GM12878 (cell line): ENCODE data around the gene UACA. TPM values are rescaled to one million over a fixed set of nuclear protein-coding genes. Genes with fewer than 3 reads are reported as not detected.

Experiments used
- ATAC-seq: fragments of 200-7000 bp; cut with Tn5 transposase; 3 replicates; pipeline ENCODE4 v1.9.1; 2020; ENCODE audit warnings: mild to moderate bottlenecking, moderate library complexity
- BruUV-seq: library from RNA; stranded (reverse); fragments of 400-500 nt; replicated peaks from 2 replicates; lab custom pipeline; 2021; lab: Mats Ljungman, UMichigan
- CTCF ChIA-PET: fragments of 300-600 bp; sonication (Branson Sonifier 250); formaldehyde crosslinking; extraction: SDS; loops from one replicate; lab custom pipeline; 2021; ENCODE audit warnings: inconsistent platforms; lab: Yijun Ruan, JAX
- POLR2A ChIA-PET: fragments of 350-600 bp; formaldehyde crosslinking; extraction: SDS; loops from one replicate; lab custom pipeline; 2021; ENCODE audit warnings: inconsistent platforms; lab: Charles Lee
- RAD21 ChIA-PET: fragments of 300-600 bp; sonication (Branson Sonifier 250); formaldehyde crosslinking; loops from one replicate; lab custom pipeline; 2023; ENCODE audit warnings: antibody characterized with exemption; ENCODE audit not compliant: unreplicated experiment; lab: Charles Lee
- SMC1A ChIA-PET: fragments of 300-600 bp; sonication (Branson Sonifier 250); formaldehyde crosslinking; loops from one replicate; lab custom pipeline; 2023; ENCODE audit not compliant: unreplicated experiment, uncharacterized antibody; lab: Charles Lee
- DNase-seq: peaks from one replicate; pipeline ENCODE4 v3.0.0-alpha.2; 2011; ENCODE audit warnings: low read depth, low spot score
- FAIRE-seq: peaks from 3 replicates; lab custom pipeline; 2011; peaks lifted over from hg19 to GRCh38; lab: Jason Lieb, UNC
- H2AFZ ChIP-seq: 2 replicates; pipeline ENCODE4 v1.6.0; 2011; ENCODE audit warnings: low read depth, low read length, control low read depth; ENCODE audit not compliant: control insufficient read depth
- H3K27ac ChIP-seq: 2 replicates; pipeline ENCODE4 v1.5.1; 2011; ENCODE audit warnings: control low read depth; ENCODE audit not compliant: control insufficient read depth, insufficient read depth
- H3K27me3 ChIP-seq, 2 experiments: replicated peaks in 1 of 2; 2 replicates each; pipeline versions ENCODE4 v1.6.0 to v1.6.1; 2011; ENCODE audit warnings: low read length in 1 of 2; ENCODE audit not compliant: control insufficient read depth in 2 of 2, insufficient read depth in 2 of 2
- H3K36me3 ChIP-seq, 2 experiments: 2 replicates each; pipeline ENCODE4 v1.5.1; 2011; ENCODE audit warnings: low read length in 1 of 2; ENCODE audit not compliant: control insufficient read depth in 2 of 2, insufficient read depth in 2 of 2
- H3K4me1 ChIP-seq: 2 replicates; pipeline ENCODE4 v1.6.1; 2011; ENCODE audit warnings: mild to moderate bottlenecking, low read length, moderate library complexity, mixed read lengths; ENCODE audit not compliant: control insufficient read depth, insufficient read depth
- H3K4me2 ChIP-seq: 2 replicates; pipeline ENCODE4 v1.6.0; 2011; ENCODE audit warnings: control low read depth; ENCODE audit not compliant: control insufficient read depth, insufficient read depth
- H3K4me3 ChIP-seq: fragments of 200-600 bp; sonication (generic); 2 replicates; pipeline ENCODE4 v1.5.1; 2016
- H3K79me2 ChIP-seq: 2 replicates; pipeline ENCODE4 v1.6.0; 2011; ENCODE audit warnings: low read length; ENCODE audit not compliant: control insufficient read depth, insufficient read depth
- H3K9ac ChIP-seq: 2 replicates; pipeline ENCODE4 v1.8.0; 2011; ENCODE audit warnings: low read length, control low read depth, mixed read lengths; ENCODE audit not compliant: control insufficient read depth, insufficient read depth
- H3K9me3 ChIP-seq: replicated peaks from 3 replicates; pipeline ENCODE4 v1.5.1; 2011; ENCODE audit warnings: mild to moderate bottlenecking, low read length; ENCODE audit not compliant: control insufficient read depth, insufficient read depth
- H4K20me1 ChIP-seq: 2 replicates; pipeline ENCODE4 v1.6.0; 2011; ENCODE audit not compliant: control insufficient read depth, insufficient read depth
- CHD1 ChIP-seq: IDR thresholded peaks from 2 replicates; pipeline ENCODE4 v1.6.1; 2012; ENCODE audit warnings: low read depth, low read length, improper control_type of control experiment
- HDAC6 ChIP-seq: fragments of 200-600 bp; sonication (generic); IDR thresholded peaks from one replicate; pipeline ENCODE4 v1.8.0; 2017; ENCODE audit warnings: antibody characterized with exemption; ENCODE audit not compliant: unreplicated experiment
- NFIC ChIP-seq: IDR thresholded peaks from 2 replicates; pipeline ENCODE4 v1.6.1; 2012; ENCODE audit warnings: low read depth, mild to moderate bottlenecking, inconsistent platforms, low read length, moderate library complexity
- PML ChIP-seq: IDR thresholded peaks from 2 replicates; pipeline ENCODE4 v1.6.1; 2012; ENCODE audit warnings: low read length, inconsistent platforms
- SMAD1 ChIP-seq: fragments of 450-650 bp; IDR thresholded peaks from 2 replicates; pipeline ENCODE4 v1.6.1; 2018; ENCODE audit warnings: mild to moderate bottlenecking, low read depth; ENCODE audit not compliant: partially characterized antibody
- SREBF2 ChIP-seq: IDR thresholded peaks from 2 replicates; pipeline ENCODE4 v1.6.1; 2012; ENCODE audit warnings: mild to moderate bottlenecking, low read length
- STAT3 ChIP-seq: IDR thresholded peaks from 2 replicates; pipeline ENCODE4 v1.6.1; 2011; ENCODE audit warnings: low read depth, low read length, improper control_type of control experiment
- TAF1 ChIP-seq: IDR thresholded peaks from 2 replicates; pipeline ENCODE4 v1.6.1; 2011; ENCODE audit warnings: mild to moderate bottlenecking, low read depth, low read length, borderline replicate concordance
- ZNF274 ChIP-seq: IDR thresholded peaks from one replicate; pipeline ENCODE4 v1.8.0; 2011; ENCODE audit not compliant: insufficient read length, insufficient read depth
- ZZZ3 ChIP-seq: IDR thresholded peaks from 2 replicates; pipeline ENCODE4 v1.6.1; 2011; ENCODE audit warnings: low read depth; ENCODE audit not compliant: control insufficient read depth, insufficient read length
- in situ Hi-C: fragments of 300-500 bp; cut with MboI; formaldehyde crosslinking; loops from 9 replicates; pipeline ENCODE4 v1.14.3; 2018; ENCODE audit warnings: mixed read lengths
- intact Hi-C: fragments of 100-400 bp; cut with micrococcal nuclease; formaldehyde crosslinking; loops from one replicate; pipeline ENCODE4 v1.14.2; 2022; ENCODE audit not compliant: unreplicated experiment
- polyA plus RNA-seq, 11 experiments: library from polyadenylated mRNA; depleted of rRNA in 4 of 11; unstranded in 6 of 11; stranded (reverse) in 5 of 11; fragments of >200 nt; fragmentation: Nextera tagmentation in 4 of 11; fragmentation: Illumina TruSeq in 1 of 11; extraction: Ambion mirVana in 4 of 11; extraction: Trizol in 1 of 11; gene quantifications; 1 replicate in 1 of 11; 2 replicates in 10 of 11; pipeline versions ENCODE4 v1.2.1 to v1.2.3, GENCODE V29; 2011 to 2016; ENCODE audit warnings: inconsistent platforms in 2 of 11, missing spikeins in 2 of 11, low read depth in 1 of 11
- total RNA-seq, 4 experiments: library from RNA; depleted of rRNA in 3 of 4; stranded (reverse); fragments of >200 nt in 3 of 4; fragmentation: Illumina TruSeq in 1 of 4; extraction: Trizol in 1 of 4; gene quantifications; 2 replicates each; pipeline versions ENCODE4 v1.2.1 to v1.2.3, GENCODE V29; 2013 to 2021
- TF ChIP-seq, protein P1 (sequence below): fragments of 450-650 bp; formaldehyde crosslinking; IDR thresholded peaks from 2 replicates; pipeline ENCODE4 v1.5.0; 2022; ENCODE audit warnings: mild to moderate bottlenecking, missing genetic modification characterization

UACA gene
- total and polyA plus RNA-seq, 10 of the 15 experiments (the other 5 are each of a cell fraction or from before 2014, with no cell fraction given), result 0.30 to 4.0 (median 2.0) TPM

DNA sequence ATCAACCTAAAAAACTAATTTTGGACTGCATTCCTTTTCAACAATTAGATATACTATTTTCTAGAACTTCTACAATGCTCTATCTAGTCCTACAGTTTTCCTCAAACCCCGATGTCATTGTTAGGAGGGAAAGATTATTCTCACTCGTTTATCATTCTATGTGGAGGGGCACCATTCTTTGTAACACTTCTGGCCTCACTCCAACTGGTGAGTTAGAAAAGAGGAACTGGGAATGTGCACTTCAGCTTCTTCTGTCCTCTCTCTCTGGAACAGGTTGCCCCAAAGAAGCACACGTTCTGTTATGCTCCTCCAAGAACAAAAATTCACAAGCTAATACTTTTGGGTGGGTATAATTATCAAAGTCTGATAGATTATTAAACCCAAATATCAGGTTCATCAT is 137.9 kb downstream of the UACA start (continued):
- TF ChIP-seq CHD1 (no peak), ZZZ3 (no peak), SREBF2 (no peak), ZNF274 (no peak), SMAD1 (peak; percentile 28), PML (no peak), HDAC6 (no peak), STAT3 (no peak)
- TF ChIP-seq, protein P1, sequence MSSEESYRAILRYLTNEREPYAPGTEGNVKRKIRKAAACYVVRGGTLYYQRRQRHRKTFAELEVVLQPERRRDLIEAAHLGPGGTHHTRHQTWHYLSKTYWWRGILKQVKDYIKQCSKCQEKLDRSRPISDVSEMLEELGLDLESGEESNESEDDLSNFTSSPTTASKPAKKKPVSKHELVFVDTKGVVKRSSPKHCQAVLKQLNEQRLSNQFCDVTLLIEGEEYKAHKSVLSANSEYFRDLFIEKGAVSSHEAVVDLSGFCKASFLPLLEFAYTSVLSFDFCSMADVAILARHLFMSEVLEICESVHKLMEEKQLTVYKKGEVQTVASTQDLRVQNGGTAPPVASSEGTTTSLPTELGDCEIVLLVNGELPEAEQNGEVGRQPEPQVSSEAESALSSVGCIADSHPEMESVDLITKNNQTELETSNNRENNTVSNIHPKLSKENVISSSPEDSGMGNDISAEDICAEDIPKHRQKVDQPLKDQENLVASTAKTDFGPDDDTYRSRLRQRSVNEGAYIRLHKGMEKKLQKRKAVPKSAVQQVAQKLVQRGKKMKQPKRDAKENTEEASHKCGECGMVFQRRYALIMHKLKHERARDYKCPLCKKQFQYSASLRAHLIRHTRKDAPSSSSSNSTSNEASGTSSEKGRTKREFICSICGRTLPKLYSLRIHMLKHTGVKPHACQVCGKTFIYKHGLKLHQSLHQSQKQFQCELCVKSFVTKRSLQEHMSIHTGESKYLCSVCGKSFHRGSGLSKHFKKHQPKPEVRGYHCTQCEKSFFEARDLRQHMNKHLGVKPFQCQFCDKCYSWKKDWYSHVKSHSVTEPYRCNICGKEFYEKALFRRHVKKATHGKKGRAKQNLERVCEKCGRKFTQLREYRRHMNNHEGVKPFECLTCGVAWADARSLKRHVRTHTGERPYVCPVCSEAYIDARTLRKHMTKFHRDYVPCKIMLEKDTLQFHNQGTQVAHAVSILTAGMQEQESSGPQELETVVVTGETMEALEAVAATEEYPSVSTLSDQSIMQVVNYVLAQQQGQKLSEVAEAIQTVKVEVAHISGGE (CRISPR knock-in tag), result peak; percentile 79

- BruUV-seq, result no TSS peak
These were observed 138.3 kb downstream of the UACA start for GRCh38 chr15:70625011-70625410.

More at GRCh38 chr15:70625011-70625410, 138.3 kb downstream of the UACA start:
- Histone ChIP-seq H3K27me3 (peaks cover 0 to 1% of the 10 kb centered on the region in 2 experiments; a peak in 1 of 4 replicates), H4K20me1 (no peaks in the 10 kb centered on the region), H3K9ac (no peak overlapping the region), H3K36me3 (no peaks in the 10 kb centered on the region), H3K9me3 (no peaks in the 10 kb centered on the region), H3K4me2 (no peak overlapping the region), H3K27ac (no peak overlapping the region), H3K4me1 (no peaks in the 10 kb centered on the region), H3K4me3 (no peak overlapping the region), H2AFZ (no peak overlapping the region), H3K79me2 (no peaks in the 10 kb centered on the region)
- FAIRE-seq, result no peak
- no peak for DNase-seq
- no peak for TF ChIP-seq TAF1
- no peak for TF ChIP-seq NFIC
- ChIA-PET CTCF (no interaction called here), RAD21 (no interaction called here), POLR2A (no interaction called here), SMC1A (no interaction called here)
- intact Hi-C loops, result no loop called here
- no peak for ATAC-seq
- in situ Hi-C loops, result no loop called here
